Activated CD8-positive, alpha-beta memory T cell treated with anti-CD3 and anti-CD28 coated beads for 4 hours (primary cell): ENCODE measurements around the gene LTB4R.

Experiments used
- DNase-seq, 2 donors: peaks; one replicate each; pipeline ENCODE4 v3.0.0-alpha.2; 2020; ENCODE audit warnings: low read depth in 2 of 2

The LTB4R gene

DNA sequence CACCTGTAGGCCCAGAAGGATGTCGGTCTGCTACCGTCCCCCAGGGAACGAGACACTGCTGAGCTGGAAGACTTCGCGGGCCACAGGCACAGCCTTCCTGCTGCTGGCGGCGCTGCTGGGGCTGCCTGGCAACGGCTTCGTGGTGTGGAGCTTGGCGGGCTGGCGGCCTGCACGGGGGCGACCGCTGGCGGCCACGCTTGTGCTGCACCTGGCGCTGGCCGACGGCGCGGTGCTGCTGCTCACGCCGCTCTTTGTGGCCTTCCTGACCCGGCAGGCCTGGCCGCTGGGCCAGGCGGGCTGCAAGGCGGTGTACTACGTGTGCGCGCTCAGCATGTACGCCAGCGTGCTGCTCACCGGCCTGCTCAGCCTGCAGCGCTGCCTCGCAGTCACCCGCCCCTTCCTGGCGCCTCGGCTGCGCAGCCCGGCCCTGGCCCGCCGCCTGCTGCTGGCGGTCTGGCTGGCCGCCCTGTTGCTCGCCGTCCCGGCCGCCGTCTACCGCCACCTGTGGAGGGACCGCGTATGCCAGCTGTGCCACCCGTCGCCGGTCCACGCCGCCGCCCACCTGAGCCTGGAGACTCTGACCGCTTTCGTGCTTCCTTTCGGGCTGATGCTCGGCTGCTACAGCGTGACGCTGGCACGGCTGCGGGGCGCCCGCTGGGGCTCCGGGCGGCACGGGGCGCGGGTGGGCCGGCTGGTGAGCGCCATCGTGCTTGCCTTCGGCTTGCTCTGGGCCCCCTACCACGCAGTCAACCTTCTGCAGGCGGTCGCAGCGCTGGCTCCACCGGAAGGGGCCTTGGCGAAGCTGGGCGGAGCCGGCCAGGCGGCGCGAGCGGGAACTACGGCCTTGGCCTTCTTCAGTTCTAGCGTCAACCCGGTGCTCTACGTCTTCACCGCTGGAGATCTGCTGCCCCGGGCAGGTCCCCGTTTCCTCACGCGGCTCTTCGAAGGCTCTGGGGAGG is at the start of gene LTB4R:
TSS of gene LTB4R (plus strand) at position 857 of the 959 bp plus-strand sequence. CDS start 4,150 bp downstream, outside the sequence.
- no peak for DNase-seq

GRCh38 chr14:24261969-24262327 is 49.4 kb upstream of the LTB4R start:
- no peak for DNase-seq

- no peak for DNase-seq
Observed at GRCh38 chr14:24262821-24263733, 48.2 kb upstream of the LTB4R start, which contains the start of gene TGM1. TGM1 (minus strand) TSS chr14:24263177; CDS start chr14:24262352, 825 bp downstream.

DNA sequence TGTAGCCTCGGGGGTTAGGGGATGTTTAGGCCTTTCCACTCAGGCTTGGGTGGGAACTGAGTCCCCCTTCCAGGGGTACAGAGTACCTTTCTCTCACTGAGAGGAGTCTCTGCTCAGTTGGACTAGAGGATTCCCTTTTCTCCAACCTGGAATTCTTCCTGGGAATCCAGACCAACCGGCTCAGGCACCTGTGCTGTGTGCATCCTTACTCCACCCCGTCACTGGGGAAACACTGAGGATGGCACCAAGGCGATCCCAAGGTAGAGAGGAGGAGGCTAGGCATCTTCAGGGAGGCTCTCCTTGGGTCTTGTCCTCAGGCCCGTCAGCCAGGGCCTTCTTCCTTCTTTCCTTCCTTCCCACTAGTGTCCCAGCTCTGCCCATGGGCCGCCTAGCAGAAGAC is 47.5 kb upstream of the LTB4R start:
- DNase-seq, result no peak

DNA sequence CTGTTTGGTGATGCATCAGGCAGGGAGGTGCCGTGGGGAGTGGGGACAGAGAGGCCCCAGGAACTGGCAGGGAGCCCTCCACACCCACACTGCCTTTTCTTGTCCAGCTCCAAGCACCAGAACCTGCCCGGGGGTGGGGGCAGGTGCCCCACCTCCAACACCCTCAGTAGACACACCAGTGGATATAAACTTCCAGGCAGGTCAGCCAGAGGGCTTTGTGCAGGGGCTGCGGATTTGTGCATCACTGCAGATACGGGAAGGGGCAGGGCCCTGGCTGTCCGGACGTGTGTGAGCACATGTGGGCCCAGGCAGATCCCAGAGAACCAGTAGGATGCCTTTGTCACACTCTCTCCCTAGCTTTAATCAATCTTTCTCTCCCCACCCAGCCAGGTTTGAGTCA is 47.0 kb upstream of the LTB4R start:
- DNase-seq, result no peak

GRCh38 chr14:24266344-24267244 is 44.7 kb upstream of the LTB4R start:
- DNase-seq, result no peak

DNA sequence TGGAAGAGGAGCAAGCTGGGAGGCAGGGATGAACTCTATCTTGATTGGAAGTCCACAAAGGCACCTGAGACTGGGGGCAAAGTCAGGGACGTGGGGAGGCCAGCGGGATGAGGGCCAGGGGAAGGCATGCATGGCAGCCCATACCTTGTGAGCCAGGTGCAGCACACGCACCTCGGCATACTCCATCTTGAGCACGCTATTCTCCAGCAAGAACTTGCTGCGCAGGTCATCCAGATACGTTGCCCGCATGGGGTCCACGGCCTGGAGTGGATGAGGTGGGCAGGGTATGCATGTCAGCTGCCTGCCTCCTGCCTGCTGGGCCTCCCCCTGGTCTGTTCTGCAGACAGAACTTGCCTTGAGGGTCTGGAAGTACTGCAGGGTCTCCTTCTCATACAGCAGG is 43.8 kb upstream of the LTB4R start:
- no peak for DNase-seq

GRCh38 chr14:24268225-24268624 is 43.1 kb upstream of the LTB4R start:
- DNase-seq, result no peak

- DNase-seq, result no peak
Observed at GRCh38 chr14:24269368-24269767, 41.9 kb upstream of the LTB4R start.

DNA sequence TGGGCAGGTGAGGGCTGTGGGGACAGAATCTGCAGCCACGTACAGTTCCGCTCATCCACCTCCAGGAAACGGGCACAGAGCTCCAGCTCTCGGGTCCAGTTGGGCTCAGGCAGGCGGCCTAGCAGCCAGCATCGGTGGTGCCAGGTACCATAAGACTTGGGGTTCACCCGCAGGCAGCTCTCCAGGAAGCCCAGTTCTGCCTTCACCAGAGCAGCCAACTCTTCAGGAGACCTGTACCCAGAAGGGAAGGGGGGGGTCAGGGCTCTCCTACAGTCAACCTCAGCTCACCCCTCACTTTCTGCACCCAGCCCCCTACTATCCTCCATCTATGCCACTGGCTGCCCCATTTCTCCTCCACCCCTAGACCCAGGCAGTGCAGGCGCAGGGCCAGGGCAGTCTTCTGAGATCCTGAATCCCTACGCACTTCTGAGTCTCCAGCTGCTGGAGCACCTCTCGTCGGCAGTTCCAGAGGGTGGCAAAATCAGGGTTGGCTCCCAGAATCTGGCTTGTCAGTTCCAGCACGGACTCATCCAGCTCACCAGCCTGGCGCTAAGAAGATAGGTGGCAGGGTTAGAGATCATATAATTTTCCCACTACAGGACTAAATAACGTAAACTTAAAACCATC is 41.3 kb upstream of the LTB4R start:
- DNase-seq, result no peak

DNA sequence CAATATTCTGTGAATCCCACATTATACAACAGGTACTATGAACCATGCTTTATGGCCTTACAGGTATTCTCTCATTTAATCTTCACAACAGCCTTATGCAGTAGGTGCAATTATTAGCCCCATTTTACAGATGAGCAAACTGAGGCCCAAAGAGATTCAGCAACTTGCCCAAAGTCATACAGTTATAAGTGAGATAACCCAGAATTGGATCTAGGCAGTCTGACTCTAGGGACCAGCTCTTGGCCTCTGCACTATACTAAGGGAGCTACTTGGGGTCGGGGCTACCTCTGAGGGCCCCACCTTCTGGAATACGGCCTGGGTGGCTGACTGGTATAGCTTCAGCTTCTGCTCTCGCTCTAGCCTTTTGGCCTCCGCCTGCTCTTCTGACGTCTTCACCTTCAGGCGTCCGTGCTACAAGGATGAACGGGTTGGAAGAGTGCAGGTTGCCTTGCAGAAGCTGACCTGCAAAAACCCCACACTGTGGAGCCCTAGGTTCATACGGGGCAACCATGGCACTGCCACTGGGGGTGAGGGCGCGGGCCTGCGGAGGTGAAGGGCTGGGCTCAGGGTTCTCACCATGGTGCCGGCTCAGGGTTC is 40.7 kb upstream of the LTB4R start:
- no peak for DNase-seq

GRCh38 chr14:24271134-24271833 is 40.0 kb upstream of the LTB4R start, which contains the start of gene RABGGTA:
RABGGTA (minus strand) TSS chr14:24271597; CDS start chr14:24271115, 482 bp downstream.
- DNase-seq, result peak; percentile 81 to 84

GRCh38 chr14:24271834-24272263 is 39.5 kb upstream of the LTB4R start:
- DNase-seq, result no peak

- no peak for DNase-seq
Observed at GRCh38 chr14:24272467-24272866, 38.8 kb upstream of the LTB4R start.

- DNase-seq, result no peak
Observed at GRCh38 chr14:24273422-24273998, 37.8 kb upstream of the LTB4R start.

DNA sequence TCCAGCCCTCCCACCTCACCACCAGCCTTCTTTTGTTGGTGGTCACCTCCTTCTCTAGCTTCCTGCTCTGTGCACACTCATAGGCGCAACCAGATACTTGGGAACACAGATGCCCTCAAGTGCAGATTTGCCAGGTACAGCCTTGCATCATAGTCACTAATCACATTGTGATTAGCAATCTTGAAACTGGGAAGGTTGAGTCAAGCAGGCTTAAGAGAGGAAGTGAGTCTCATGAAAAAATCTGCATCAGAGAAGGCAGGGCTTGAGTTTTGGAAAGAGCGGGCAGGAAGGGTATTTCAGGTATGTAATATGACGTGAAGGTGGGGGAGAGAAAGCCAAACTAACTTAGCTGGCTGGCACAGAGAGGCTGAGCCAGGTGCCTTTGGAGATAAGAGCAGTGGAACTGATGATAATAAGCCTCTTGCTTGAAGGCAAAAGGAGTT is 37.2 kb upstream of the LTB4R start:
- DNase-seq, result peak in 1 of 2 donors; percentile 23

GRCh38 chr14:24277071-24277470 is 34.2 kb upstream of the LTB4R start:
- no peak for DNase-seq

DNA sequence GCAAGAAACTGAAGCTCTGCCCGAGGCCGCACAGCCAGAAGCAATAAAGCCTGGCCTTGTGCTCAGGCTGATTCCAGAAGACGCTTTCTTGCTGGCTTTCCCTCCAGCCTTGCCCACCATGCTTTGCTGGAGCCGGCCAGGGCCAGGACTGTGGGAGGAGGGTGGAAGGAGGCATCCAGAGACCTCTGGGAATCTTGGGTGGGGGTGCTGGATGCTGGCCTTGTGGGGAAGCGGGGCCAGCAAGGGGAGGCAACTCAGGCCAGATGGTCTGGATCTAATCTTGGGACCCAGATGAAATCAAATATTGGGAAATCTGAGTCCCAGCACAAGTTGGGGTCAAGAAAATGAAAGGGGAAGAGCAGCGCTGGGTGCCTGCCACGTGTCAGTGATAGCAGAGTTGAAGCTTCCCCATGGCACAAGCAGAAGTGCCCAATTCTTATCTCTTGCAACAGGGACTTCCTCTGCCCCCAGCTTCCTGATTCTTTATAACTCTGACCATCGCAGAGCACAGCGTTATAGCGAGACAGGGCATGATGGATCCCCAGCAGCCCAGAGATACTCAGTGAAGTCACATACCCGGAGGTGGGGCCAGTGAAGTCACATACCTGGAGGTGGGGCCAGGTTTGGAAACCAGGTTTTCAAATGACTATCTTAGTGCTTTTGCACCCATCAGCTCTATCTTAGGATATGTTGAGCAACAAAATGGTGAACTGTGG is 33.5 kb upstream of the LTB4R start:
- DNase-seq, result no peak

DNA sequence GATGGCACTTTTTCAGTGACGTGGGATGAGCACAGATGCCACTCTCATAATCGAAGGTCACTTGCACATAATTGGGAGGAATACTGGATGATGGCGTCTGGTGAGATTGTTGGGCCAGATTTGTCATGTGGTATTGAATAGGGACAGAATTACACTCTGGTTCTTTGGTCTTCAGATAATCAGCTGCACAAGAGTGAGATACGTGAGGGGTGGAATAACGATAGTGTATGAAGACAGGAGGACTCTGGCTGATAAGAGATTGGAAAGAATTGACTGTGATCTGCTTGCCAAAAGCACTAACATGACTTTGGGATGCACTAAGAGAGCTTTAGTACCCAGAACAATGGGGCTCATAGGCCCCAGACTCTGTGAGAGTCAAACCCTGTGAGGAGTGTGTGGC is 32.9 kb upstream of the LTB4R start:
- DNase-seq, result no peak
